Activated effector memory CD4-positive, alpha-beta T cell treated with Interleukin-2 at 50 U/mL for 16 hours (primary cell): ENCODE measurements around the gene POLR2E.
"Not testable (repeated sequence)": the region's sequence is repeated elsewhere in the genome, so short reads cannot be mapped to it uniquely, and the experiment has no call there.

Experiments
- DNase-seq: peaks from one replicate; pipeline ENCODE4 v3.0.0-alpha.2; 2020

The POLR2E gene

GRCh38 chr19:1125601-1126467 is 30.7 kb upstream of the POLR2E start:
- no peak for DNase-seq

- no peak for DNase-seq
Measured at GRCh38 chr19:1123885-1124677, 28.9 kb upstream of the POLR2E start.

- DNase-seq = no peak
Measured at GRCh38 chr19:1123381-1123780, 28.2 kb upstream of the POLR2E start.

- DNase-seq = no peak
Measured at GRCh38 chr19:1122972-1123363, 27.8 kb upstream of the POLR2E start.

DNA sequence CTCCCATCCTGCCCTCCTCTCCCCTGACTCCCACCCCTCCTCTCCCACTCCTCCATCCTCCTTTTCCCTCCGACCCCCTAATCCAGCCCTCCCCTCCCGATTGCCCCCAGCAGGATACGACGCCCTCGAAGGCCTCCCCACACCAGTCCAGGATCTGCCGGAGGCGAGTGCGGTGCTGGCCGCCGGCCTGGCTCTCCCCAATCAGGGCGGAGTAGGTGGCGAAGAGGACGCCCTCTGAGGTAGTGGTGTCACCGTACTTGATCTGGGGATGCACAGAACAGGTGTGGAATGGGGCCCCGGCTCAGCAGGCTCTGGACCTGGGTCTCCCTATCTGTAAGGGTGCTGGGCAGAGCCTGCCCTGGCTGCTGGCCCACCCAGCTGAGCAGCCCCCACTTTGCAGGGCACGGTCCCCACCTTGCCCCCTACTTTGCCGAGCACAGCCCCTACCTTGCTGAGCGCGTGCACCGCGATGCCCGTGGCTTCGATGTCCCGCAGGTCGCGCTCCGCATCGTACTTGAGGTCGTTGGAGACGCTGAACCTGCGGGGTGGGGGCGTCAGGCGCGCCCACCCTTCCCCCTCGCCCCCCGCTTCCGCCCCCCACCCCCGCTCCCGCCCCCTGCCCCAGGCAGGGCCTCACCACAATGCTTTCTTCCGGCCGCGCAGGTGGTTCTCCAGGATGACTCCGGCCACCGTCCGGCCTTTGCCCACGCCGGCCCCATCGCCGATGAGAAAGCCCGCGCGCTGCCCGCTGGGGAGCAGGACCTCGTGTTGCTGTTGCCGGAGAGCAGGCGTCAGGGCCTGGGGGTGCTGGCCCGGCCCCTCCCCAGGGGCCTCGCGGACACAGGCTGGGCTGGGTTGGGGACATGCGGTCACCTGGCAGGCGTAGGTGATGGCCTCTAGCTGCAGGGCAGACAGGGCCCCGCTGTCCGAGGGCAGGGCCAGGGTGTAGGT is 27.1 kb upstream of the POLR2E start:
- no peak for DNase-seq

DNA sequence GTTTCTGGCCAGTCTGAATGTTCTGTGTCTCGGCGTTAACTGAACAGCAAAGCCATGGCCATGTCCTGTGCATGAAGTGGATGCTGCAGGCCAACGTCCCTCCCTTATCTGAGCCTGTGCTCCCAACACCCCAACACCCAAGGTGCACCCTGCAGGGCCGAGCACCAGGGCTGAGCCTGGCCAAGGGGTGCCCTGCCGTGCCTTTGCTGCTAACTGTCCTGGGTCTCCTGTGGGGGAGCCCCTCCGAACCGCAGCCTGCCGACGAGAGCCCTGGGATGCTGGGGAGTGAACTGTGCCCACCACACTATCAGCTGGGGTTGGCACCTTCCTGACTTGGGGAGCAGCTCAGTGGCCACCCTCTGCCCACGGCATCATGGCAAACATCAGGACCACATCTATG is 26.2 kb upstream of the POLR2E start:
- DNase-seq = no peak

GRCh38 chr19:1119475-1120217 is 24.5 kb upstream of the POLR2E start:
- DNase-seq = no peak

DNA sequence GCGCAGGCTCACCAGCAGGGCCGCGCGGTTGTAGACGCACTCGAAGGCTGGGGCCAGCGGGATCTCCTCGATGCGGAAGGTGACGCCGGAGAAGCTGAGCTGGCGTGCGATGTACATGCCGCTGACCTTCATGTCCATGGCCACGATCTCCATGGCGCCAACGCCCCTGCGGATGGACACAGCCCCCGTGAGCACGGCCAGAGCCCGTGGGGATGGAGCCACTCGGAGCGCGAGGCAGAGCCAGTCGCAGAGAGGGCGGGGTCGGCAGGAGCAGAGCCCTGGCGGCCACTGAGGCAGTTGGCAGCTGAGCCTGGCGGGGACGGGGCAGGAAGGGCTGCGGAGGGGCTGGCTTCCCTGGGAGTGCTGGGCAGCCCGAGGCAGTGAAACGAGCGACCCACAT is 23.8 kb upstream of the POLR2E start:
- no peak for DNase-seq

DNA sequence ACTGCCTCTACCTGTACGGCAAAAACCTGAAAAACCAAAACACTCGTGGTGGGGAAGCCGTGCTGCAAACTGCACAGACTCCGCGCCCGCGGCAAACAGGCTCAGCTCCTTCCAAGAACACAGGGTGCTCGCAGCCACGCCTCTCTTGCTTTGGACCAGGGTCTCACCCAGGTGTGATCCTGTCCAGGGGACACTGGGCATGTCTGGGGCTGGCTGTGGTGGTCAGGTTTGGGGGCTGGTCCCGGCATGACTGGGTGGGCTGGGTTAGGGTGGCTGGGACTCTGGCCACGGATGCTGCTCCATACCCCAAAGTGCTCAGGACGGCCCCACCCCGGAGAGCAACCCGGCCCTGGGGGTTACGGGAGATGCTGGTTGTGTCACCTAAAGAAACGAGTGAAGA is 22.5 kb upstream of the POLR2E start:
- DNase-seq = no peak

DNA sequence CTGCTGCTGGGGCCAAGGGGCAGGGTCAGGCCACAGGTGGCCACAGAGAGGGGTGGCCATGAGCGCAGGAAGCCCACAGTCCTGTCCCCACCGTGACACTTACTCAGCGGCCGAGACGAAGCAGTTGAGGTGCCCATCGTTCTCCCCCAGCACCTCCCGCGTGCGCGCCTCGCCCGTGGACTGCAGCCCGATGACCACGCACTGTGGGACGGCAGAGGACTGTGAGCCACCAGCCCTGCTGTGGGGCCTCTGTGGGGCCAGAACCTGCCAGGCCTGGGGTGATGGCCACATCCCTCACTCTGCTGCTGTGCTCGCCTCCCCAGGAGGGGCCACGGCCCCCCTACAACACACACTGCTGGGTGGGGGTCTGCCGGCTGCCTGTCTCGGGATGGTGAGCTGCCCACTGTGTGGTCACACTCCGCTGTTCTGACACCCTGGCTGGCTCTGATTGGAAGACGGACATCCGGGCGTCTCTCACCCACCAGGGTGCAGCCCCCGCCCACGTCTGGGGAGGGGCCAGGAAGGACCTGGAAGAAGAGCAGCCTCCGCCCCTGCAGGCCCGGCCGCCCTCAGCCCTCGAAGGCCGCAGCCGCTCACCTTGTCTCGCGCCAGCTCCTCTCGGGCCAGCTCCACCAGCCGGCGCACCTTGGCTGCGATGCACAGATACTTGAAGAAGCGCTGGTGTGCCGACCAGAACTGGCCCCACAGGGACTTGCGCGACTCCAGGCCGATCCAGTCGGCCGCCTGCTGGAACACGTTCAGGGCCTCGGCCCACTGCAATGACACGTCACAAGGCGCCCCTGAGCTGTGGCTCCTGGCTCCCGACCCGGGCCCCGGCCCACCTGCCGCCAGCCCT is 21.8 kb upstream of the POLR2E start:
- no peak for DNase-seq

GRCh38 chr19:1115646-1116420 is 20.7 kb upstream of the POLR2E start:
- DNase-seq = no peak

- DNase-seq = not testable (repeated sequence)
Measured at GRCh38 chr19:1114728-1115127, 19.6 kb upstream of the POLR2E start.

DNA sequence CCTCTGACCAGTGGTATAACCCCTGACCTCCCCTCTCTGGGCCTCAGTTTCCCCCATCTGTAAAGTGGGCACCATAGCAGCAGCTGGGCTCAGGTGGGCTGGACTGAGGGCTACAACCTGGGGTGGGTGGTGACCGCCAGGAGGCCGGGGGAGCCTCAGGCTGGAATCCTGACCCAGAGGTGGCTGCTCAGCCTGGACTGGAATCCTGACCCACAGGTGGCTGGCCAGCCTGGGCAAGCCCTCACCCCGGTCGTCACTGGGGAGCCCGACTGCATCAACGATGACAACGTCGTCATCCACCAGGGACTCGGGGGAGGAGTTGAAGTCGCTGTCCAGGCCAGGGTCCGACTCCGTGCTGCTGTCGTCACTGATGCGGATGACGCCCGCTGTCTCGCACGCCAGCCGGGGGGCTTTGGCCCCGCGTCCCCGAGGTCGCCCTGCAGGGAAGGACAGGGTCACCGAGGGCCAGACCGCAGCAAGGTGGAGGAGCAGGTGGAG is 18.9 kb upstream of the POLR2E start:
- no peak for DNase-seq

DNA sequence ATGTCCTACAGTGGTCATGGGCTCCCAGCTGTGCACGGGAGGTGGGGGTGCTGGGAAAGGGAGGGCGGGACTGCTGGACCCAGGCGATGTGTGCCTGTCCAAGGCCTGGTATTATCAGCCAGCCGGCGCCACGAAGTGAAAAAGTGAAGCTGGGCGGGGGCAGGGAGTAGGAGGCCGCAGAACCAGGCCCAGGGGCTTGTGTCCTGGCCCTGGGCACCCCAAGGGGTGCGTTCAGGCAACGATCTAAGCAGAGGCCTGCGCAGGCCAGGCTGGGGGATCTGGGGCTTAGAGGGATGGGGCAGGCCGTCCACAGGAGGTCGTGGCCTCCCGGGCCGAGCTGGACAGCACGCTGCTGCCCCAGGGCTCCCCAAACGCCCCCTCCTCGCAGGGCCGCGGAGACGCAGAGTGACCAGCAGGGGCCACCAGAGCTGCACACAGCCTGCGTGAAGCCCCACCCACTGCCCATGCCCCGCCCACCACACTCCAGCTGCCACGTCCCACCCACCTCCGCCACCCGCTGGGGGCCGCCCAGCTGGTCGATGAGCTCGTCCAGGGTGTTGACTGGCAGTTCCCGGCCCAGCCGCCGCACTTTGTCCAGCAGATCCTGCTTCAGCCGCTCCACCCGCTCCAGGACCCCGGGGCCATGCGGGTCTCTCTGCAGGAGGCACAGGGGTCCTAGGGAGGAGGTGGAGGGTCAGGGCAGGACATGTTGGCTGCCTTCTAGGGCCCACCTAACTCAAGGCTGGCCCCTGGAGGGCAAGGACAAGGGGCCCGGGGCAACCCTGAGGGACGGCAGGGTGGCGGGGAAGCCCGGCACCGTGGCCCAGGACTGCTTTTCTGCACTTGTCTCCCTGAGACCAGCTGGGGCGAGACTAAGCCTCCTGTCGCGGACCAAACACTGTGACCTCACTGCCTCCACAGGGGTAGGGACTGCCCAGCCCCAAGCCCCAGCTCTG is 18.1 kb upstream of the POLR2E start:
- DNase-seq = peak; percentile 64

GRCh38 chr19:1112268-1113029 is 17.3 kb upstream of the POLR2E start:
- no peak for DNase-seq

GRCh38 chr19:1111641-1112267 is 16.6 kb upstream of the POLR2E start:
- no peak for DNase-seq

GRCh38 chr19:1110809-1111640 is 15.8 kb upstream of the POLR2E start:
- DNase-seq = no peak
